ENCODE results near the gene MAX.

Gene MAX

GRCh38 chr14:65117769-65118745 is 15.7 kb upstream of the MAX start:
- no peak for DNase-seq (ENCODE audit: extremely low read depth, low read depth)
- TF ChIP-seq CTCF (IDR thresholded peaks at IDR 0.05; ENCODE audit: low read depth, low read length), result no peak

GRCh38 chr14:65115615-65116014 is 13.3 kb upstream of the MAX start:
- TF ChIP-seq CTCF (IDR thresholded peaks at IDR 0.05; ENCODE audit: low read depth, low read length), result no peak
- DNase-seq (ENCODE audit: extremely low read depth, low read depth), result no peak

GRCh38 chr14:65110525-65110924 is 8.2 kb upstream of the MAX start:
- no peak for TF ChIP-seq CTCF (IDR thresholded peaks at IDR 0.05; ENCODE audit: low read depth, low read length)
- no peak for DNase-seq (ENCODE audit: extremely low read depth, low read depth)

GRCh38 chr14:65109357-65109756 is 7.0 kb upstream of the MAX start:
- no peak for TF ChIP-seq CTCF (IDR thresholded peaks at IDR 0.05; ENCODE audit: low read depth, low read length)
- DNase-seq (ENCODE audit: extremely low read depth, low read depth), result no peak

GRCh38 chr14:65107200-65107599 is 4.9 kb upstream of the MAX start:
- TF ChIP-seq CTCF (IDR thresholded peaks at IDR 0.05; ENCODE audit: low read depth, low read length), result no peak

GRCh38 chr14:65106736-65107135 is 4.4 kb upstream of the MAX start:
- no peak for TF ChIP-seq CTCF (IDR thresholded peaks at IDR 0.05; ENCODE audit: low read depth, low read length)
- DNase-seq (ENCODE audit: extremely low read depth, low read depth), result no peak

More at GRCh38 chr14:65107200-65107599, 4.9 kb upstream of the MAX start:
- no peak for DNase-seq (ENCODE audit: extremely low read depth, low read depth)

- DNase-seq (ENCODE audit: extremely low read depth, low read depth), result no peak
- no peak for TF ChIP-seq CTCF (IDR thresholded peaks at IDR 0.05; ENCODE audit: low read depth, low read length)
Observed at GRCh38 chr14:65106316-65106715, 4.0 kb upstream of the MAX start.
